Activated CD8-positive, alpha-beta memory T cell treated with anti-CD3 and anti-CD28 coated beads, Interleukin-2, amount 50 U/mL, for 1 hour (primary cell): ENCODE measurements around the gene NFE2L1.

Experiments
- DNase-seq: peaks from one replicate; pipeline ENCODE4 v3.0.0-alpha.2; 2020; ENCODE audit errors: extremely low read depth

The NFE2L1 gene

GRCh38 chr17:48107137-48108055, 59.2 kb downstream of the NFE2L1 start, which contains the start of gene SNX11:
Gene SNX11, plus strand, starts transcription at chr17:48107766. Its CDS starts 4,278 bp downstream, at chr17:48112044.
- peak; percentile 90 for DNase-seq

DNA sequence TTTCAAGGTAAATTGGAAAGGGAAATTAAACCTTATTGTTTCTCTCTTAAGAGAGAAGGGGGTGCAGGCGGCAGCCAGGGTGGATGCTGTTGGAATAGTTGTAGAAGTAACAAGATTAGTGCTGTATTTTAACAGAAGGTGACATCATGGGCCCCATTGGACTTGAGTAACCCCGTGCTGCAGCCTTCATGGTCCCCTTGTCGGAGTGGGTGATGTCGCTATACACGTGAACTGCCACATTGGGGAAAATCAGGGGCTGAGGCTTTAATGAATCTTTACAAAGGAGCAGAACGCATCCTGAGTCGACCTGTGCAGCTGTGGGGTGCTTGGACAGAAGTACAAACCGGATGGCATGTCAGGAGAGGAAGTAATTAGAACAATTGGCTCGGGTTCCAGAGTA, 62.6 kb downstream of the NFE2L1 start:
- DNase-seq, result no peak
